ENCODE measurements around the gene CYB561D2.
"Not testable (repeated sequence)": the region's sequence is repeated elsewhere in the genome, so short reads cannot be mapped to it uniquely, and the experiment has no call there.

The CYB561D2 gene, protein sequence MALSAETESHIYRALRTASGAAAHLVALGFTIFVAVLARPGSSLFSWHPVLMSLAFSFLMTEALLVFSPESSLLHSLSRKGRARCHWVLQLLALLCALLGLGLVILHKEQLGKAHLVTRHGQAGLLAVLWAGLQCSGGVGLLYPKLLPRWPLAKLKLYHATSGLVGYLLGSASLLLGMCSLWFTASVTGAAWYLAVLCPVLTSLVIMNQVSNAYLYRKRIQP

DNA sequence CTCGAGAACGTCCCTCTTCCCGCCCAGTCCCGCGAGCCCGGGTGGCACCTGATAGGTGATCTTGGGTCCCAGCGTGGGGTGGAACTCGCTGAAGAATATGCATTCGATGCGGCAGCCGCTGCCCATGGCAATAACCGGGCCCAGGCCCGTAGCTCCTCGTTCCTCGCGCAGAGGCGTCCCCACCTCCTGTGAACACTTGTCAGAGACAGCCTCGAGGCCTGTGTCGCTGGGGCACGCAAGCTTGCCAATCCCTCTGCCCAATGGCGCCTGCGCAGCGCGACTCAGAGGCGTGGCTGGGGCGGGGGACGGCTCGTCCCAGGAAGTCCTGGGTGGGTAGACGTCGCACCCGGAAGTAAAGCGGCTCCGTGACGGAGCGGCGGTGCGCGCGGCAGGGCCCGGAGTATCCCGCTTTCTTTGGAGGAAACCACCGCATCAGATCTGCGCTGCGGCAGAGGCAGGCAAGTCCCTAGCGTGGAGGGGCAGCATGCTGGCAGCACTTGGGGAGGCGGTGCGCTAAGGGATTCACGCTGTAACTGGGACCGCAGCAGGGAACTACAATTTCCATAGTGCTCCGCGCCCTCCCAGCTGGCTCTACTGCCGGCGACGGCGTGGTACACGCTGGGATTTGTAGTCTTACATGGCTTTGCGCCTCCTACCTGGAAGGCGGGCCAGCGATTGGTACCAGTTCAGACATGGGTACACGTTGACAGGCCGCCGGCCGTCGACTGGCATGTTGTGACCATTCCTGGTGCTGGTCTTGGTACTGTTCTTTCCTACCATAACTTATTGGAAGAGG lies at the start of gene CYB561D2, which contains the start of gene NPRL2:
CYB561D2 (plus strand) TSS at position 336 of the 796 bp plus-strand sequence. CDS start 572 bp downstream, outside the sequence.
NPRL2 (minus strand) TSS at position 249 of the 796 bp plus-strand sequence; CDS start at position 126, 123 bp downstream.
- in situ Hi-C loops (cut with MboI; ENCODE audit: low sequenced_read_pairs): no loop called here

DNA sequence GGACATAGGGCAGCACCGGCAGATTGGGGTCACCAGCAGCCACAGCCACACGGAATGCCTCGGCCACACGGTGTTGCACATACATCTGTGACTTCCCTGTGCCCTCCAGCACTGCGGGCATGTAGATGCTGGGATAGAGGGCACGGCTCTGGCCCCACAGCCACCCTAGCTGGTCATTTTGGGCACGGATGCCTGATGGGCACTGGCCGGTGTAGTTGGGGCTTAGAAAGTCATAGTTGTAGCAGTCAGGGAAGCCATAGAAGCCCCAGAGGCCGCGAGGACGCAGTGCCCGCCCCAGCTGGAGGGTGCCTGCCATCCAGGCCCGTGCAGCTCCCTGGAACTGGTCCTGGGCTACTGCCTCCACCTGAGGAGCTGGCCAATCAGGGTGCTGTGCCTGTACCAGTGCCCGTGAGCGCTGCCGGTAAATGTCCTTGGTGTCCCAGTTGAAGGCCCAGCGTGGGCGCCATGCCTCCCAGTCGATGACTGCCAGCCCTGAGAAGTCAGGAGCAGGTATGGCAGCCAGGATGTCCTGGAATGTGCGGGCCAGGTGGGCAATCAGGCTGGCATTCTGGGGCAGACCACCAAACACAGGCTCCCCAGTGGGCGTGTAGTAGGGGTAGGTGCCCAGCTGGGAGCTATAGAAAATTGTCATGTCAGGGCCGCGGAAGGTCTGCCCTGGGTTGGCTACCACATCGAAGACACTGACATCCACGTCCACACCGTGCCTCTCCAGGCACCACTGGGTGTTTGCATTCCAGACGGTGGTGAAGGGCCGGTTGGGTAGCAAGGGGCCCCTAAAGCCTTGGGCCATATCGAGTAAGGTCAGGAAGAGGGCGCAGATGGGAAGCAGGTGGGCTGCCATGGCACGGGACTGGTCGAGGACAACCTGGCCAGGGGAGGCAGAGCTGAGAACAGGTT lies 48.3 kb upstream of the CYB561D2 start:
- in situ Hi-C loops (cut with MboI; ENCODE audit: low sequenced_read_pairs): no loop called here

DNA sequence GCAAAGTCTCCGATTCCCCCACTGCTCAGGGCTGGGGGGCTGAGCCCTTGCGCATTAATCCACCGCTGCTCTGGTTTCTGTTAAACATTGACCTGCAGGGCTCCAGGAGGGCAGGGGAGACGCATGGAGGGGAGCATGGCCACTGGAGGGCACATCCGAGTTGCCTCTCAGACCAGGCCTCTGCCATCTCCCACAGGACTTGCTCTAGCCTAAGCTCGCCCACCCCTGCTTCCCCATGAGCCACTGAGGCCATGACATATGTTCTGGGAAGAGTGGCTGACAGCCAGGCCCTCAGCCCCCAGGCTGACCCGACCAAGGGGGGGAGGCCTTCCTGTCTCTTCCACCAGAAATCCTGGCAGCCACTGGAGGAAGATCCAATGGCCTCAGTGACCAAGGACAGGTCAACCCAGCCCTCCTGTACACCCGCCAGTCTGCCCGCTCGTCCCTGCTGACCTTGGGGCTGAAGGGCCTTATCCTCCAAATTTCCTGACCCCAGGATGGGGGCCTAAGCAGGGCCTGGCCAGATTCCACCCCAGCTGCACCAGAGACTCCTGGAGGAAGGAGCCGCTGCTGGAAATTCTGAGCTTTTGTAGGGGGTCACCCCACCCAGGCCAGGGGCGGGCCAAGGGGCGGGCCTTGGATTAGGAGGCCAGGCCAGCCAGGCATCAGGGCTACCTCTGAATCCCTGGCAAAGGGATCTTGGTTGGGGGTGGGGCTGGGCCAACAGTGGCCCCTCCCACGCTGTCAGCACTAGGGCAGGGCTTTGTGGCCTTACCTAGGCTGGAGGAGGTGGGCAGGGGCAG lies 47.4 kb upstream of the CYB561D2 start, which contains the start of gene HYAL1:
HYAL1 (minus strand) TSS at position 562 of the 803 bp plus-strand sequence. CDS start 618 bp downstream, outside the sequence.
- in situ Hi-C loops (cut with MboI; ENCODE audit: low sequenced_read_pairs): no loop called here

DNA sequence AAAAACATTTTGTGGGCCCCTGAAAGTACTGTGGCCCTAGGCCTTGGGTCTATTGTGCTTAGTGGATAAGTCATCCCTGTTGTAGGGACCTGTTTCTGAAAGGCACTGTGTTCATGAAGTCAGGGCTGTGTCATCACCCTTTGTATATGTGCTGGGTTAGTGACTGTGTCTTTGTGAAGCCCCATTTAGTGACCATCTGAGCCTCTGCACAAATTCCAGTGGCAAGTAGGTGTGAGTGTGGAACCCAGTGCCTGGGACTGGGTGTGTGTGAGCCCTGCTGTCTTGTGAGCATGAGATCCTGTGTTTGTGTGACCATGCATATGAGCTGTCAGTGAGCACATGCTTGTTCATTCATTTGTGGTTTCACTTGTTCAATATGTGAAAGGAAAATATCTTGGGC lies 46.1 kb upstream of the CYB561D2 start:
- in situ Hi-C loops (cut with MboI; ENCODE audit: low sequenced_read_pairs): no loop called here

DNA sequence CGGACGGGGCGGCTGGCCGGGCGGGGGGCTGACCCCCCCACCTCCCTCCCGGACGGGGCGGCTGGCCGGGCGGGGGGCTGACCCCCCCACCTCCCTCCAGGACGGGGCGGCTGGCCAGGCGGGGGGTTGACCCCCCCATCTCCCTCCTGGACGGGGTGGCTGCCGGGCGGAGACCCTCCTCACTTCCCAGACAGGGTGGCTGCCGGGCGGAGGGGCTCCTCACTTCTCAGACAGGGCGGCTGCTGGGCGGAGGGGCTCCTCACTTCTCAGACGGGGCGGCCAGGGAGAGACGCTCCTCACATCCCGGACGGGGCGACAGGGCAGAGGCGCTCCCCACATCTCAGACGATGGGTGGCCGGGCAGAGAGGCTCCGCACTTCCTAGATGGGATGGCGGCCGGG lies 38.6 kb upstream of the CYB561D2 start:
- in situ Hi-C loops (cut with MboI; ENCODE audit: low sequenced_read_pairs): not testable (repeated sequence)

DNA sequence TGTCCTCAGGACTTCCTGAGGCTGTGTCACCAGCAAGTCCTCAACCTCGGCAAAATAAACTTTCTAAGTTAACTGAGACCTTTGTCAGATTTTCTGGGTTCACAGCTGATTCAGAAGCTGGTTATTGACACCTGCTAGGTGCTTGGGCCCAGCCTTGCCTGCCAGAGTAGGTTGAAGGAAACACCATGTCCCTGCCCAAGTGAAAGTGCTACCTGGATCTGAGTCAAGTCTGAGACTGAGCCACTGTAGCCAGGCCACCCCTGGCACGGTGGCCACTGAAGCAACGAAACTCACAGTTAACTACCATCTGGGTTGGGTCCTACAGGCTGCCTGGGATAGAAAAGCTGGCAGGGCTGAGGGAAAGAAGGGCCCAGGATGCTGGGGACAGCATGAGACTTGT lies 36.3 kb upstream of the CYB561D2 start:
- in situ Hi-C loops (cut with MboI; ENCODE audit: low sequenced_read_pairs): no loop called here

DNA sequence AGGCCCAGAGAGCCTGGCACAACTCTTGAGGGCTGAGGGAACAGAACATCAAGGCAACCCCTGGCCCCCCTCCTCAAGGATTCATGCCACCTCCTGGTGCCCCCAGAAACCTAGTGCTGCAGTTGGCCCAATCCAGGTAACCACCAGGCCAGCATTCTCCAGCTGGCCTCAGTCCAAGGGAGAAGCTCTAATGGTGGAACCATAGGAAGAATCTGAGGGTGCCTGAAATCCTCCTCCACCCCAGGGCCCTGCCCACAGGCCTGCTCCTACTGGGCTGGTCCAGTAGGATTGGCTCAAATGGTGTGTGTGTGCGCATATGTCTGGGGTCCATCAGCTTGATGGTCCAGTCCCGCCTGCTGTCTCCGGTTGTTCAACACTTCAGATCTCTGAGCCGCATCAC lies 35.8 kb upstream of the CYB561D2 start:
- in situ Hi-C loops (cut with MboI; ENCODE audit: low sequenced_read_pairs): no loop called here

DNA sequence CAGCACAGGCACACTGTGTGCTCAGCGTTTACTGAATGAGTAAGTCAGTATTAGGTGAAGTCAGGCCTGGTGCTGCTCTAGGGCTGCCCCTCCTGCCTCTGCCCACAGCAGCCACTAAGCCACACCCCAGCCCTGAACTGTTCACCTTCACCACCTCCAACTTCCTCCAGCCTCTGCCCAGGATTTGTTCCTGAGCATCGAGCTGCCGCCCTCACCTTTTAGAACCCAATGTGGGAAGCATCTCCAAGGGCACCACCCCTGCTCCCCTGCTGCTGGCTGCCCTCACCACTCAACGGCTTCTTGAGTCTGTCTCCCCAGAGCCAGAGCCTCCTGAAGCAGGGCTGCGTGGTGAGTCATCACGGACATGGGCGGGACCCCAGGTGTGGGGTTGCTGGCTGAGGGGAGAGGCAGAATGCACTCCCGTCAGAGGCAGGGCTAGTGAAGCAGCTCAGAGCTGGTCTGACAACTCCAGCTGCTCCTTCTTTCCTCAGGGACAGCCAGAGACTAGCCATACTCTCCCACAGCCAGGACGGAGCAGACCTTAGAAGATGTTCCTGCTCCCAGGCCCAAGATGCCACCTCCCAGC lies 33.9 kb upstream of the CYB561D2 start:
- in situ Hi-C loops (cut with MboI; ENCODE audit: low sequenced_read_pairs): no loop called here

DNA sequence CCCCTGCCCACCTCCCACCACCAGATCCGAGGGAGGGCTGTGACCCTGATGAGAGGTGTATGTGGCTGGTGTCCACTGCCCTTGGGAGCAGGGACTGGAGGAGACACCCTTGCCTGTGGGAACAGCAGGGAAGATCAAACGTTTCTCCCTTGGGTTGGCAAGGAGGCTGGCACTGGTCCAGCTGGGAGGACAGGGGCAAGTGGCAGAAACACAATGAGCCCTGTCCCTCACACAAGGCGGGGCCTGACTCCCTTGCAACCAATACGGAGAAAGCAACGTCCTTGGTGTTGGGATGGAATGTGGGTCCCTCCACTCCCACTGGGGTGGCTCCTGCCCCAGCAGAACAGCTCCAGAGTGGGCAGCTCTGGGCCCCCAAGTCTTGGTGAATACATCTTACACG lies 33.4 kb upstream of the CYB561D2 start:
- in situ Hi-C loops (cut with MboI; ENCODE audit: low sequenced_read_pairs): no loop called here

DNA sequence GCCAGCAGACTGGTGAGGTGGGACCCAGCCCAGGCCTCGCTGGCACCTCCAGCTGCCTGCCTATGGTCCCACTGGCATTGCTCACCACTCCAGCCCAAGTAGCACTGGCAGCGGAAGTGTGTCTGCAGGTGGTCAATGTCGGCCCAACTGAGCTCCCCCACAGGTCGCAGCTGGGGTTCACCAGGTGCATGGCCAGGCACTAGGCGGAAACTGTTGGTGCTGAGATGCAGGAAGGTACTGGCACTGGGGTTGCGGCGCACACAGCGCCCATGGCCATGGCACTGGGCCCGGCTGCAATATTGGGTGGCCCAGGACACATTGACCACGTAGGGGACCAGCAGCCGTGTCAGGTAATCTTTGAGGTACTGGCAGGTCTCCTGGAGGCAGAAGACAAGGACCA lies 32.5 kb upstream of the CYB561D2 start:
- in situ Hi-C loops (cut with MboI; ENCODE audit: low sequenced_read_pairs): no loop called here

DNA sequence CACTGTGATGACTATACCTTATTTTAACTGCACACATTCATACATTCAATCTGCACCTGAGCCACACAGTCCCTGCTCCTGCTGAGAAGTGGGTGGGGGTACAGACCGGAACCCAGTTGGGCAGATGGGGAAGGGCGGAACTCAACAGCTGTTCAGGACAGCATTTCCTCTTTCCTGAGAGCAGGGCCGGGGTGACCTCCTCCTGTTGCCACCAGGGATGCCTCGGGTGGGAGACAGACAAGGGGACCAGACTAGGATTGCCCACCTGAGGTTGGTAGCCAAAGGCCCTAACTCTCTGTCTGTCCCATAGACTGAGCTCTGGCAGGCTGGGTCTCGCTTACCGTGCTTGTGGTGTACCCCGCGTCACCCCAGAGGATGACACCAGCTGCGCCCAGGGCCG lies 32.0 kb upstream of the CYB561D2 start:
- in situ Hi-C loops (cut with MboI; ENCODE audit: low sequenced_read_pairs): no loop called here

DNA sequence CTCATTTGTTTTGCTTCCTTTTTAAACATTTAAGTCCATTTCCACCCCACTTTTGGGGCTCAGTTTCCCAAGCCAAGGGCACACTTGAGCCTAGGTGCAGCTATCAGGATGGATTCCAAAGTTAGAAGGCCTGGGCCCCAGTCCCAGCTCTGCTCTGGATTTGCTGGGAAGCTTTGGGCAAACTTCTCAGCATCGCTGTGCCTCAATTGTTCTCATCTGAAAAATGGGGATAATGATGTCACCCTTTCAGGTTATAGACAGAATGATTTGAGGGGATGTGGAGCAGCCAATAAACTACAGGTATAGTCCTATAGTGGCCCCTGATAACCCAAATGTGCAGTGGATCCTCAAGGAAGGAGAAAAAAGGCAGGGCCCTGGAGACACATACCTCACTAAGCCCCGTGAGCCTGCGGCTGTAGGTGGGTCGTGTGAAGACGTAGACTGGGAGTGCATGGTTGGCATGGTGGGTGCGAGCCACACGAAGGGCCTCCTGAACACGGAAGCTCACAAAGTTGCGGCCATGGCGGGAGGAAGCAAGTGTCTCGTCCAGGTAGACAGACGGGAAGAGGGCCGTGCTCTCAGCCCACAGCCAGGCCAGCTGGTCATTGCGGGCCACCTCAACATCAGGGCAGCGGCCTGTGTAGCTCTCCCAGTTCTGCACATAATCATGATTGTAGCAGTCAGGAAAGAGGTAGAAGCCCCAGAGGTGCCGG lies 31.3 kb upstream of the CYB561D2 start:
- in situ Hi-C loops (cut with MboI; ENCODE audit: low sequenced_read_pairs): no loop called here

DNA sequence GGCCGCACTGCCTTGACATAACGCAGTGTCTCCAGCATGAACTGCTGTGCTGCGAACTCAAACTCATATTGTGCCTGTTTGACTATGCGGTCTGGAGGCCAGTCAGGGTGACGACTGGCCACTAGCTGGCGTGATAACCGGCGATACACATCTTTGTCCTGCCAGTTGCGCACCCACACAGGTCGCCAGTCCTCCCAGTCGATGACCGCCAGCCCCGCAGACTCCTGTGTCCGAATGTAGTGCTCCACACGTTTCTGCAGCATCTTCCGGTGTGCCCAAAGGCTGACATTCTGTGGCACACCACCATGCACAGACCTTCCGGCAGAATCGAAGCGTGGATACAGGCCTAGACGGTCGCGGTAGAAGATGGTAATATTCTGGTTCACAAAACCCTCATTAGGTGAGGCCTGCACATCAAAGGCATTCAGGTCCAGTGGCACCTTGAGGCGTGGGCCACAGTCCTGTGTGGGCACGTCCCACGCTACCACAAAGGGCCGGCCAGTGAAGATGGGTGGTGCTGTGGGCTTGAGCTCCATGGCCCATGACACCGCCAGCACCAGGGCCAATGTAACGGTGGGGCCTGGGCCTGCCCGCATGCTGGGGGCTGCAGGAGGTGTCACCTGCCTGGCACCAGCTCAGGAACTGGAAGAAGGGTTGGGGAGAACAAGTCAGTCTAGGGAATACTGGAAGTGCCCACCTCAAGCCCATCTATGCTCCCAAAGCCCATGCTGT lies 30.6 kb upstream of the CYB561D2 start:
- in situ Hi-C loops (cut with MboI; ENCODE audit: low sequenced_read_pairs): no loop called here

DNA sequence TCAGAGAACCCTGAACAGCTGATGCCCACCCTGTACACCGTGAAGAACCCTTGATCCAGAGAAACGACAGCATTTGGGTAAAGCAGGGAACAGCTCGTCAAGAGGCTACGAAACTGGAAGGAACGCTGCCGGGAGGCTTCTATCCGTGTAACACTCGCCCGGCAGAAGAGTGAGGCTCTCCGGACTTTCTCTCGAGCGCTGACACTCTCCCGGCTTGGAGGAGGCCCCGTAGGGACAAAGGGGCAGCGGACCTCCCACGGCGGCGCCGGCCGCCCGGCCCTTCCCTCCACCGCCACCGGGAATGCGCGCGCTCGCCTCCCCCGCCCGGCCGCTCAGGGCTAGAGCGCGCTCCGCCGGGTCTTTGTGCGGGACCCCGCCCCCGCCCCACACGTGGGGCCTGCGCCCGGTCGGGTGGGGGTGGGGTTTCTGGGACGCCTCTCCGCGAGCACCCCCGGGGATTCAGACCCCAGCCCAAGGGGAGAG lies 29.8 kb upstream of the CYB561D2 start:
- in situ Hi-C loops (cut with MboI; ENCODE audit: low sequenced_read_pairs): no loop called here

DNA sequence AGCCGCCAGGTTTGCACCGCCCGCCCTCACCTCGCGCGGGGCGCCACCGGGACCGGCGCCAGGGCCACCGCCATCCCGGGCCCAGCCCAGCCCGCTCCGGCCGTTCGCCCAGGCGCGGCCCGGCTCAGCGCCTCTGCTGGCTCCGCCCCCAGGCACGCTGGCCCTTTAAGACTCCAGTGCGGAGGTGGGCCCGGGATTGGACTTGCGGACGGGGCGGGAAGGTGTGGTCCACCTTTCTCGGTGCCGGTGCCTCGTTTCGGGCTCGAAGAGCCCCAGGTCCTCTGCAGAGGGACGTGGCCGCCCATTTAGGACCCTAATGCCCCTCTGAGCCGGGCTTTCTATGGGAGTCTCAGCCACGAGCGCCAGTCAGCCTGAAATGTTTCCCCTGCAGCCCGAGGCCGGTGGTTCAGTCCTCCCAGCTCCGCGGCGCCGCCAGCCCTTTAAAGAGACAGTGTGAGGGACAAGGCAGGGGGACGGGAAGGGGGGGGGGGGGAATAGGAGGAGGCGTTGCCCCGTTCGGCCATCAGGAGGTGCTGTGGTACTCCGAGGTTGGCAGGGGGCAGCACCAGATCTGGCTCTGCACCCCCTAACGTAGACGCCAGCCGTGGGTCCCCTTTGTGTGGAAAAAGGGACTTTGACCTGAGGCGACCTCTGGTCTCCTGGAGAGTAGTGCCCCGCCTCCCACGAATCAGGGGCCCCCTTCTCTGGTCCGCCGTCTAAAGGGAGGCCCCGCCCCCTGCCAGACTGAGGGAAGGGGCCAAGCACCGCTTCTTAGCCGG lies 29.1 kb upstream of the CYB561D2 start:
- in situ Hi-C loops (cut with MboI; ENCODE audit: low sequenced_read_pairs): no loop called here

DNA sequence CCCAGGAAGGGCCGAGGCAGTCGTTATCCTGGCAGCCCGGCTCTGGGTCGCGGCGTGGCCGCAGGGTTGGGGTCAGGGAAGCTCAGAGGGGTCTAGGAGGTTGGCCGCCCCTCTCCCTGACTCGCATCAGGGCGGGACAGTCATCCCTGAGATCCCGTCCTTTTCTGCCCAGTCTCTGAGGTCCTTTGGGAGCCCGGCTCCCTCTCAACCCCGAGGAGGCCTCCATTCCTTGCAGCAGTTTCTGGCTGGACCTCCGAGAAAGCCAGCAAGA lies 28.6 kb upstream of the CYB561D2 start:
- in situ Hi-C loops (cut with MboI; ENCODE audit: low sequenced_read_pairs): no loop called here

DNA sequence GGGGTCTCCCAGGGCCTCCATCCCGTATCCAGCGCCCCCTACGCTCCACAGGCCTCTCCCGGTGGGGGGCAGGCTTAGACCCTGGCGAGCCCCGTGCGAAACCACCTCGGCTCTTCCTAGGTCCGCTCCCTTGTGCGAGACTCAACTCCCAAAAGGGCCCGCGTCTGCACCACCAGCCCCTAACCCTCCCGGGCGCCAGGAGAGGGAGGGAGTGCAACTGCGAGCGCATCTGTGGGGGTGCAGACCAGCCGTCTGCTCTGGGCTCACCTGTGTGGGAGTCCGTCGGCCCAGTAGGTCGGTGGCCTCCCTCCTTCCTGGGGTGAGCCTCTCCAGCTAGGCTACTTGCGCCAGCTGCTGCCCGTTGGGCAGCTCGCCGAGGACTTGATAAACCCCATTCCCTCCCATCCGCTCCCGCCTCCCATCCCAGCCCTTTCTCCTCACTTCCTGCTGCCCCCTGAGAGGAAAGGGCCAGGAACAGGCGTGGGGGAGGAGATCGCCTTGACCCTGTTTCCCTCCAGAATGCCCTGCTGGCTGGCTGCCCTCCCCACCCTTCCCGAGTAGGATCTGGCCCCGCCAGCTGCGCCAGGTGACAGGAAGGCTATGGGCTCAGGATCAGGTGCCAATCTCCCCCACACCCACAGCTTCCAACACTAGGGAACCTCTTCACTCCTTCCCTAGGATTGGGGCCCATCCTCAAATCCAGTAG lies 28.1 kb upstream of the CYB561D2 start, which contains the start of gene HYAL2:
HYAL2 (minus strand) TSS at position 360 of the 706 bp plus-strand sequence. CDS start 2,256 bp downstream, outside the sequence.
- in situ Hi-C loops (cut with MboI; ENCODE audit: low sequenced_read_pairs): no loop called here

Data from HL-60/S4 treated with phorbol 12-myristate 13-acetate at 8.2 ng/mL for 4 days and 3 days (cell line).